OCI-LY3 (cell line): ENCODE results near the gene ACOT7.

ENCODE experiments used
- CTCF ChIP-seq: fragments of 200-600, 300-600 bp; sonication (generic); IDR thresholded peaks from 2 replicates; pipeline ENCODE4 v1.5.1; 2014; ENCODE audit warnings: antibody characterized with exemption, low read length, low read depth
- EZH2phosphoT487 ChIP-seq: fragments of 200-600 bp; shearing (Covaris generic); IDR thresholded peaks from 2 replicates; pipeline ENCODE4 v1.6.1; 2018; ENCODE audit warnings: antibody characterized with exemption, mixed run types, low read depth

GRCh38 chr1:6330410-6330911 lies 63.1 kb downstream of the ACOT7 start:
- TF ChIP-seq CTCF, result no peak
- TF ChIP-seq EZH2phosphoT487, result no peak
